GM19025 (cell line): ENCODE results near the gene QRSL1.
"Not testable (repeated sequence)": the region's sequence is repeated elsewhere in the genome, so short reads cannot be mapped to it uniquely, and the experiment has no call there.

ENCODE experiments used
- ATAC-seq: cut with Tn5 transposase; IDR thresholded peaks from one replicate; pipeline ENCODE4 v1.9.1; 2021; ENCODE audit warnings: mild to moderate bottlenecking, low read depth, moderate library complexity; ENCODE audit not compliant: unreplicated experiment

QRSL1 gene

DNA sequence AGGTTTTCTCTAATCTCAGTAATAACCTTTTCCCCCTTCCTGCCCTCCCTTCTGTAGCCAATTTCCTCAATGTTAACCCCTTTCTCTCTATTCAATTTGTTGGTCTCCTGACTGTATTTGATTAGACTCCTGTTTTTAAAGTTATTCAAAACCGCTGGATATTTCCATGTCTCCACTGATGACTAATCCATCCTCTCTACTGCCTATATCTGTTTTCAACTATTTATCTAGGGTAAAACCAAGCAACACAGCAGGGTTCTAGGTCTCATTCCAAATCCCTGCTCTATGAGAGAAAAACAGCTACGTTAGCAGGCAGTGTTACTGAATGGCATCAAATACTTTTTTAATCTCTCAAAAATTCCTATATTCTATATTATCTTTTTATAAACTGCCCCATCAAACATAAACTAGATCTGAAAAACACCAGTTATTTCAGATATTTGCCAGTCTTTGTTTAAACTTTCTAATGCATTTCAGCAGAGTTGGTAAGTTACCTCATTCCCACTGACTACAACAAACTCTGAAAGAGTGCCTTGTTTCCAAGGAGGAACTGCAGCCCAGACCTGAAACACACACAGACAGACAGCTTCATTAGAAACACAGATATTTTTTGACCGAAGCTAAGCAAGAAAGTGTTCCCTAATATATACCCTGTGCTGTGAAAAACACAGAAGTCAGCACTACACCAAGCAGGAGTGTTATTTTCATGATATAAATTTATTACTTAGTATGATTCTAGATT, 8.3 kb upstream of the QRSL1 start:
- no peak for ATAC-seq

DNA sequence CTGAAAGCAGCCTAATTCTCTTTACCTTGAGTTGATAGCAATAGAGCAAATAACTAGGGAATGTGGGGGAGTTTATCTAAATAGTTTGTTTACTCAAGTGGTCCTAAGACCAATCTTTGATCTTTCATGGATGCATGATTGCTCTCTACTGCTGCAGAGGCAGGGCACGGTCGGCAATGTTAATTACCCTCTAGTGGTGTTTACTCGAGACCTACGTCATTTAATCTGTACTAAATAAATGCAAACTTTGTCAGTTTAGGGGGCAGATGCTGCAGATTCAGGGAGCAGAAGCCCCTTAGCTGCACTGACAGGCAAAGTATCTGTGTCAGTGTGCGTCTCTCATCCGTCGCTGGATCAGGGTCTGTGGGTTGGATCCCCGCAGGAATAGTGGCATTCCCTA, 7.0 kb upstream of the QRSL1 start:
- no peak for ATAC-seq

DNA sequence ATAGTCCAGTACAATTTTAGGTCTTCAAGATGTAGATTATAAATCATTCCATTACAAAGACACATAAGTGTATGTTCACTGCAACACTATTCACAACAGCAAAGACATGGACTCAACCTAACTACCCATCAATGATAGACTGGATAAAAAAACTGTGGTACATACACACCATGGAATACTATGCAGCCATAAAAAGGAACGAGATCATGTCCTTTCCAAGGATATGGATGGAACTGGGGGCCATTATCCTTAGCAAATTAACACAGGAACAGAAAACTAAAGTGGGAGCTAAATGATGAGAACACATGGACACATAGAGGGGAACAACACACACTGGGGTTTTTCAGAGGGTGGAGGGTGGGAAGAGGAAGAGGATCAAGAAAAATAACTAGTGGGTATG, 6.3 kb upstream of the QRSL1 start:
- no peak for ATAC-seq

DNA sequence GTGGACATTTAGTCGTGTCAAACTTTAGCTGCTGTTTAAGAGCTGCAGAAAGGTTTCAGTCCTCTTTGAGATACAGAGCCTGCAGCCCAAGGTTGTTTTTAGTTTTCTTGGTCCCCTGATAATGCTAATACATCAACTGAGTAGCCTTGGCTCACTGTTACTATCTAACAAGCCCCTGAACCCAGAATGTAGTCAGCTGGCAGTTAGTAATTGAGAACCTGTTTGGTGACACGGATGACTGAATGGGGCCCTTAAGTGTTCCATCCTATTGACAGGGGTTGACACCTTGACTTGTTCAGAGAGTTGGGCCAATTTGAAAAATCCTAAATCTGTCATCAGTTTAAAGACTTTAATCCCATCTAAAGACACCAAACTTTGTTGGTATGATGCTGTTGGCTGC, 2.9 kb upstream of the QRSL1 start:
- ATAC-seq, result no peak

DNA sequence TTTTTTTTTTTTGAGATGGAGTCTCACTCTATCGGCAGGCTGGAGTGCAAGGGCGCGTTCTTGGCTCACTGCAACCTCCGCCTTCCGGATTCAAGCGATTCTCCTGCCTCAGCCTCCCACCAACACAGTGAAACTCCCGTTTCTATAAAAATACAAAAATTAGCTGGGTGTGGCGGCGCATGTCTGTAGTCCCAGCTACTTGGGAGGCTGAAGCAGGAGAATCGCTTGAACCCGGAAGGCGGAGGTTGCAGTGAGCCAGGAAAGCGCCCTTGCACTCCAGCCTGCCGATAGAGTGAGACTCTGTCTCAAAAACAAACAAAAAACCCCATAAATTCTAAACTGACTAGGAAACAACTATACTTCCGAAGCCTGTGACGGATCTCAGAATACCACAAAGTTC, 1.6 kb upstream of the QRSL1 start:
- not testable (repeated sequence) for ATAC-seq

DNA sequence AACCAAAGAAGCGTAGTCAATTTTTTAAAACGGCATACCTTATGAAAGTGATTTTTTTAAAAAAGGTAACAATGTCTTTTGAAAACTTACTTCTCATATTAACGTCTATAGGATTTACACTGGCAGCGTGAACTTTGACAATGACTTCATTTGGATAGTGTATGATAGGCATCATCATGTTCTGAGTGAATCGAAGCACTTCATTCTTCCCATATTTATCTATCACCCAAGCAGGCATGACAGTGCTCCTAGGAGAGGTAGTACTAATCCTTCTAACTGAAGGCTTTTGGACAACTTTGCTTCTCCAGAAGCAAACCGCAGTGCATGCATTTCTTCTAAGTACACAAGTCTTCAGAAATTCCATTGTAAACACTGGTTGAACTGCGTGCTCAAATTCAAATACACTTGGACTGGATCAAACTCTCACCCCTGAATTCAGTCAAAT, 698 bp upstream of the QRSL1 start:
- no peak for ATAC-seq

DNA sequence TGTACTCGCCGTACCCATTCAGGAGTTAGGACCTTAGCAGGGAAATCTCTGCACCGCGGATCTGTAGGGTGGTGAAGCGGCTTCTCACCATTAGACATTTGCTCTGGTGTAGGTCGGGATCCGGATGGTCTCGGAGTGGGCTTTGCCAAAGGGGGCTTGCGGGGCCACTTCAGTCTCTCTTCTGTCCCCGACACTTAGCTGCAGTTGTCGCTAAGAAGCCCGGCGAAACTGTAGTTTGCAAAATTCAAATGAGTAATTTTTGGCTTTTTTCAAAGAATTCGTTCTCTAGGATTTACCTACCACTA, 433 bp downstream of the QRSL1 start:
- ATAC-seq, result no peak

DNA sequence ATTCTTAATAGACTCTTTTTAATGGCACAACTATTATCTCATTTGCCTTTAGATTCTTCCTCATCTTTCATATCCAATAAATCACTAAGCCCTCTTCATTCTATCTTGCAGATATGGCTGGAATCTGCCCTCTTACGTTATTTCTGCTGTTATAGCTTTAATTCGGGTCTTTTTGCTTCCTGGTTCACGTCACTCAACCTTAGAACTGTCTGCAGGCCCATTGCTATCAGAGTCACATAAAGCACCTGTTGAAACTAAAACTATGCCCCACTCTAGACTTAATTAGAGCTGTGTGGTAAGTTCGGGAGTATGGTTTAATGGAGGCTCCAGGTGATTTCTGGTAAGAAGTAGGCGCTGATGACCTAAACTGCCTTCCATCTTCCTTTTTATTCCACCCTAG, 988 bp downstream of the QRSL1 start:
- no peak for ATAC-seq

DNA sequence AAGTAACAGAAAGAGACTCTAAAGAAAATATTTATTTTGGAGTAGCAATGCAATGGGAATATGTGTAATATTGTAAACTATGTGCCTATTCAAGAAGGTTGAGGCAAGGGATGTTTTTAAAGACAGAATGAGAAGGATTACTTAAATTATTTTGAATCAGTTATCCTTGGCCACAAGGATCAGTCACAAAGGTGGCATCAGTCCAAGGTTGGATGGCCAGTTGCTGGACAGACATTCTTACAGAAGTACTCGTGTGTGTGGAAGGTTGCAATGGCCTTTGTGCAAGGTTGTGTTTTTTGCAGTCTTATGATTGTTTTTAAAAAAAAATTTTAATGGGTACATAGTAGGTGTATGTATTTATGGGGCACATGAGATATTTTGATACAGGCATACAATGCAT, 2.0 kb downstream of the QRSL1 start:
- no peak for ATAC-seq

DNA sequence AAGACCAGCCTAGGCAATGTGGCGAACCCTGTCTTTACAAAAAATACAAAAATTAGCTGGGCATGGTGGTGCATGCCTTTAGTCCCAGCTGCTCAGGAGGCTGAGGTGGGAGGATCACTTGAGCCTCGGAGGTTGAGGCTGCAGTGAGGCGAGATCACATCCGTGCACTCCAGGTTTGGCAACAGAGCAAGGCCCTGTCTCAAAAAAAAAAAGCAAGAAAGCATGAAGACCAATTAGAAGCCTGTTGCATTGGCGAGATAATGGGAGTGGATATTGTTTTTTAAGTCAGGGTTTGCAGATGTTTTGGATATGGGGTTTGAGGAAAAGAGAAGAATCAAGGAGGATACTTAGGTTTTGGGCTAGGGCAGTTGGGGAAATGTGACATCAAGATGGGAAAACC, 5.2 kb downstream of the QRSL1 start:
- ATAC-seq, result no peak

DNA sequence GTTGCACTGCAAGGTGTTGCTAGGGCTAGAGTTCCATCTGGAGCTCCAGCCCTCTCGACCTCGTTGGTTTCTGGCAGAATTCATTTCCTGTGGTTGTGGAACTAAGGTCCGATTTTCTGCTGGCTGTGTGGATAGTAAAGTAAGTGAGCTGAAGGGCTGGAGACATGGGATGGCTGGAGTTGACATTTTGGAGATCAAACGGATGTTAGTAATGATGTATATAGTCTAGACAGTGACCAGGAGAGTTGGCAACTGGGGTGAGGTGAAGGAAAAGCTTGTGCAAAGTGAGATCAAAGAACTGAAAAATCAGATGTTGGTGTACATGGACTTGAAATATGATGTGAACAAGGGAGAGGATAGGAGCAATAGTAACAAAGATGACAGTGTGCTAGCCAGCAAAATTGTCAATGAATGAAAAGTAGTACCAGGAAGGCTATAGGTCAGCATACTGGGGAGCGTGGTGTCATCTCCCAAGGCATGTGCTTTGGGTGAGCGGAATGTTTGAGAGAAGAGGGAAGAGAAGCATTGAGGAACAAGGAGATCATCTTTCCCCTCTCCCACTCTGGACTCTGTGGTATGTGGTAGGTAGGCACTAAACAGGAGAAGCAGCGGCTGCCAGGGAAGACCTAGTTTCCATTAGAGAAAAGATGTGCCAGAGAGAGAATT, 7.8 kb downstream of the QRSL1 start:
- peak; percentile 17 for ATAC-seq

DNA sequence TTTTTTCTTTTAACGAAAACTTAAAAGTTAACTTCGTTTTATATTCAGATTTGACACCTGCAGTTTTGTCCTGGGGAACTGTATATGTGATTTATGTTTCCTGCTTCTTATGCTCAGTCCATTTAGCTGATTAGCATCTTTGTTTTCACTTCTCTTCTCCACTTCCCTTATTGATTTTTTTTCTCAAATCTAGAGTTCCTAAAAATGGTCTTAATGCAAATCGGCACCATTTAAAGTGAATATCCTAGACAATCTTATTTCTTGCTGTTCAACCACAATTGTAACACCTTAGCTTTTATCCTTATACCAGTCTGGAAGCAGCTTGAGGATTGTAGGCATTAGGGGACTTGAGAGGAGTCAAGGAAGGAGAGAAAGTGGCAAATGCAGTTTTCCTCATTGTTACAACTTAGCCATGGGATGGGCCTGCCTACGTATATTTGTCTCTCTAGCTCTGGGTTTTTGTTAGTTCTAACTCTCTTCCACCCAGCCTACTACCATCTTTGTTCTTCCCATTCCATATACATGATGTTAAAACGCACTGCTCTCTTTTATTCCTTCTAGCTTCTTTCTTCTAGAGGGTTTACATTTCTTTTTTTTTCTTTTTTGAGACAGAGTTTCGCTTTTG, 8.5 kb downstream of the QRSL1 start:
- ATAC-seq, result peak; percentile 67

DNA sequence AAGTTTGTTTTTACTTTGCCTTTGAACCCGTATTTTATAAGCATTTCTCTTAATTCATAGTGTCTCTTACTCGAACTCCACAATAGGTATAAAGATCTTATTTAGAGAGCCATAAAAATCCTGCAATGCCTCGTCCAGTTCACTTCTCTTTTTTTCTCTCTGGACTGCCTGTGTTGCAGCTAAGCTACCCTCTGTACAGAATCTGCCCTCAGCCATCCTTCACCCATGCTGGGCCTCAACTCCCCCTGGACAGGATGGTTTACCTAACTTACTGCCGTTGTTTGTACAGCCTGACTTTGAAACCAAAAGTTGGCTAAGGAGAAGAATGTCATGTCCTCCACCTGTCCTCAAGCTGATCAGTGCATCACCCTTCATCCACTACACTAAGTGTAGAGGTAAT, 10.4 kb downstream of the QRSL1 start:
- ATAC-seq, result no peak

DNA sequence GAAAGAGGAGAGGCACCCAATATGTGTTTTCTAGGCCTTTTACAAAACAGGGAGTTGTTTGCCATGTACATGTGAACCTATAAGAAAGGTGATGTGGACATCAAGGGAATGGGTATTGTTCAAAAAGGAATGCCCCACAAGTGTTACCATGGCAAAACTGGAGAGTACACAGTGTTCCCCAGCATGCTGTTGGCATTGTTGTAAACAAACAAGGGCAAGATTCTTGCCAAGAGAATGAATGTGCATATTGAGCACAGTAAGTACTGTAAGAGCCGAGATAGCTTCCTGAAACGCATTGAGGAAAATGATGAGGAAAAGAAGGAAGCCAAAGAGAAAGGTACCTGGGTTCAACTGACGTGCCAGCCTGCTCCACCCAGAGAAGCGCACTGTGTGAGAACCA, 13.1 kb downstream of the QRSL1 start:
- no peak for ATAC-seq

DNA sequence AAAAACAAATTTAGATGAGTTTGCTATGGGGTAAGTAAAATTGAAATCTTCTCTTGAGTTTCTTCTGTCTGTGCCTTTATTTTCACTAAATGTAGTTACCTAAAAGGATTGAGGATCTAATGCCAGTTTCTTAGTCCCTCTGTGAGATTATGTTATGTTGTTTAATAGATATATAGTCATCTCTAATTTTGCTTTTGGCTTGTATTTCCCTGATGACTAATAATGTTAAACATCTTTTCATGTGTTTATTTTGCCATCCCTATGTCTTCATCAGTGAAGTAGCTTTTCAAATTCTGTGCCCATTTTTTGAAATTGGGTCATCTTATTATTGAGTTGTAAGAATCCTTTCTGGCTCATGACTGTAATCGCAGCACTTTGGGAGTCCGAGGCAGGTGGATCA, 13.7 kb downstream of the QRSL1 start:
- no peak for ATAC-seq

DNA sequence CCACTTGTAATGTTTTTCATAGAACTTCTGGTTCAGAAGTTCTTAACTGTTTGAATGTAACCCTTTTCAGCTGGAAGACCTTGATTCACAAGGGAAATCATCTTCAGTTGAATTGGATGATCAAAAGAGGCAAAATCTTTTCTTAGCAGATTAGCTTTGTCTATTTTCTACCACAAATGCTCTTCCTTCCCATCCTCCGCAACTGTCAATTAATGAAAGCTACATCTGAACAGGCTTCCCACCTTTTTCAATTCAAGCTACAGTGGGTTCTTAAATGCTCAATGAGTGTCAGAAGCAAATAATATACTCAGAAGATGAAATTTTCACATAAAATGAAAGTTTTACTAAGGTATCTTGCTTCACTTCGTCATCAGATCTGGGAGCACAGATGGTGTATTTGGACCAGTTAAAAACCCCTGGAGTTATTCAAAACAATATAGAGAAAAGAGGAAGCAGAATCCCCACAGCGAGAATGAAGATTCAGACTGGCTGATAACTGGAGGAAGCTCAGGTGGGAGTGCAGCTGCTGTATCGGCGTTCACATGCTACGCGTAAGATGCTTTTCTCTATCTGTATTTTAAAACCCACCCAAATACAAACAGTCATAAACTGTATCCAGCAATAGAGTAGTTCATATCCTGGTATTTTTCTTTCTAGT, 19.4 kb downstream of the QRSL1 start:
- no peak for ATAC-seq

DNA sequence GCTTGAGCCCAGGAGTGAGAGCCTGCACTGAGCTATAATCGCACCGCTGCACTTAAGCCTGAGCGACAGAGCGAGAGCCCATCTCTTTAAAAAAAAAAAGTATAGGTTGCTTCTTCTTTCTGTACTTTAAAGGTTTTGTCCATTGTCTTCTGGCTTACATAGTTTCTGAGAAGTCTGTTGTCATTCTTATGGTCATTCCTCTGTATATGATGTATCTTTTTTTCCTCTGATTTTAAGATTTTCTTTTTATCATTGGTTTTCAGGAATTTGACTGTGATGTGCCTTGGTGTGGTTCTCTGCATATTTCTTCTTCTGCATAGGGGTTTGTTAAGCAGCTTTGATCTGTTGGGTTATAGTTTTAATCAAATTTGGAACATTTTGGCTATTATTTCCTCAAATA, 29.1 kb downstream of the QRSL1 start:
- no peak for ATAC-seq

DNA sequence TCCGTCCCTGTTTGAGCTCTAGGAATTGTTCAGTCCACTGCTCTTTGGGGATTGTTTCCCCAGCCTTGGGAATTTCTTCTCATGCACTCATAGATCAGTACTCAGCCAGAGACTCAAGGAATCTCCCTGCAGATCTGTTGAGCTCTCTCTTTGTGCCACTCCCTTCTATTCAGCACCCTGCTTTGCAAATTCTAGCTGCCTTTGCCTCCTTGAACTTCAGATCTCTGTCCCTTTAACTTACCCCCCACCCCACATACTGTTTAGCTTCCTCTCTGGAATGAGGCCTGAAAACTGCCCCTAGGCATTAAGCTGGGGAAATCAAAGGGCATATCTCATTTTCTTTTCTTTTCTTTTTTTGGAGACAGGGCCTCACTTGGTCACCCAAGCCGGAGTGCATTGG, 30.5 kb downstream of the QRSL1 start:
- ATAC-seq, result no peak

DNA sequence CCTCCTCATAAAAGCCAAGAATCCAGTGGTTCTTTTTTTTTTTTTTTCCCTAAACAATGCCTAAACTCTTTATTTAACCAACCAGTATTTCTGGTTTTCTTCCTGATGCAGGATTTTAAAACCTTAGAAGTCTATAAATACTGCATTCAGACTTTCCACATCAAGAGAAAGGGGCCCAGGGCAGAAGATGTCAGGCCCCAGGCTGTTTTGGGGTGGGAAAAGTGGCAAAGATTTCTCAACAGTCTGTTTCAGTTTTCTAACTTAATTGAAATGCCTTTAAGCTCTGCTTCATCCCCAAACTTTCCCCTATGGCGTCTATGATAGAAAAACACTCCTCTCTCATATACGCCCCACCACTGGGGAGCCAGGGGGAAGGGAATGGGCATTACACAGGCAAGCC, 33.1 kb downstream of the QRSL1 start:
- ATAC-seq, result no peak

DNA sequence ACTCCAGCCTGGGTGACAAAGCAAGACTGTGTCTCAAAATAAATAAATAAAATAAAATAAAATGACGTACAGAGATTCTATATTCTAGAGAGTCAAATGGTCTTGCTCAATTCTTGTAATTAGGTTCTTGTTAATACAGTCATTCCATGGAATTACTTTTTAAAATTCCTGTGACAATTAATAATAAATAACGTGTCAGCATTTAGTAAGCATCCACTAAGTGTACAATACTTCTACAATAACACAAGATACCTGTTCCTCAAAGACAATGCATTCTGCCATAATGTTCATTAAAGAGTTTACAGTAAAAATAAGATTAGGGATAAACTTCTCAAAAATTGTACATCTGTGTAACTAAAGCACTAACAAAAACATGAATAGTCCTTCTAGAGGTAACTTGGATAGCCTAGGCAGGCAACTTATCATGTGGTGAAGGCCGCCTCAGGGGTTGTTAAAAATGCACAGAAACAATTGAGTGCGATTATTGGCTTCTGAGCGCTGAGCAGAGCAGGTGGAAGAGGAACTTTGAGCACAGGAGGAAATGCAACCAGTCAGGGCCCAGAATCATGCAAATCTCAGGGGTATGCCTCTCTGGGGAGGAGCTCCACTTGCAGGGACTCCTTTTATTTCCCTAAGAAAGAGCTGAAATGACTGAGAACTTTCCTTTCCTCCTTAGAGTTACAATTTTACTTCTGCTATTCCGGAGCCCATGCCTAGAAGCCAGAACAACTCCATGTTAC, 37.1 kb downstream of the QRSL1 start:
- ATAC-seq, result peak; percentile 100

DNA sequence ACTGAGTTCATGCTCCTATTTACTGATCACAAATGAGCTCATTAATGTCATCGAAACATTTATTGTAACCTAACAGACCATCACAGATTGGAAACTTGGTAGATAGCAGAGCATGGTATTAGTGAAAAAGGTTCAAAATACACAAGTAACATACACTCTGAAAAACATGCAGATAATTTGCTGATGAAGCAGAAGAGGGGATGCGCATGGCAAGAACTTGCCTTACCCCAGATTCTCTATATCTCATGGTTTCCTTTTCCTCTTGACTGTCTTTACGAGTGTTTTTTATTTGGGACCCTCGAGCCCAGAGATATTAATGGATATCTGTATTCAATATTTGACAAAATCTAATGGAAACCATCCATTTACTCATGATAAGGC, 37.6 kb downstream of the QRSL1 start:
- no peak for ATAC-seq
